ENCODE data around the gene MLLT3.

DNA sequence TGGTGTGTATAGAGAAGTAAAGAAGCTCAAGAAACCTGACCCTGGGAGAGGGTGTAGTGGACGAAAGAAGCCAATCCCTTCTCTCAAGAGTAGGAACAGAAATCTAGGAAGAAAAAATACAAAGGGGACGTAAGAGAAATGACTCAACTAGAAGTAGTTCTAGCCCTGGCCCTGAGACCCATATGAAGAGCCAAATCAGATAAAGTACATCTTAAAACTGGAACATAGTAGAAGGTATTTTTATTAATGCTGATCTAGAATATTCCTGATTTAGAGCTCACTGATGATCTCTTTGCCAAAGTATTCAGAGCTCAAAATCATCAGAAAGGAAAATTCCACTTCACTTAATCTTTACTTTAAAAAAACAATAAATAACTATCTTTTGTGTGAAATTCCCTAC is 184.8 kb downstream of the MLLT3 start:
- TF ChIP-seq POLR2A (IDR thresholded peaks at IDR 0.05; ENCODE audit: low read depth, low read length), result no peak
- no peak for TF ChIP-seq POLR2AphosphoS5 (IDR thresholded peaks at IDR 0.05; ENCODE audit: low read depth, low read length)
- TF ChIP-seq SPI1 (IDR thresholded peaks at IDR 0.05; ENCODE audit: low read depth, low read length), result no peak
